GM23338 (cell line): ENCODE results near the gene CACHD1. TPM values are rescaled to one million over a fixed set of nuclear protein-coding genes. Genes with fewer than 3 reads are reported as not detected.

Source experiments
- CREB1 ChIP-seq: fragments of 250-450 bp; sonication (Bioruptor Pico); IDR thresholded peaks from 2 replicates; pipeline ENCODE4 v1.5.0; 2020; ENCODE audit warnings: low read depth, mild to moderate bottlenecking, moderate library complexity
- EZH2phosphoT487 ChIP-seq: fragments of 200-600 bp; sonication (generic); IDR thresholded peaks from one replicate; pipeline ENCODE4 v1.8.1; 2018; ENCODE audit warnings: antibody characterized with exemption; ENCODE audit not compliant: unreplicated experiment
- JUNB ChIP-seq: IDR thresholded peaks from one replicate; pipeline ENCODE4 v1.6.1; 2016; ENCODE audit warnings: antibody characterized with exemption; ENCODE audit not compliant: unreplicated experiment
- NANOG ChIP-seq: IDR thresholded peaks from 2 replicates; pipeline ENCODE4 v1.6.1; 2016; ENCODE audit warnings: antibody characterized with exemption, borderline replicate concordance
- ZNF114 ChIP-seq: fragments of 250-450 bp; sonication (Bioruptor Pico); IDR thresholded peaks from 2 replicates; pipeline ENCODE4 v1.5.0; 2020; ENCODE audit warnings: mild to moderate bottlenecking, moderate library complexity
- ZNF462 ChIP-seq: fragments of 250-450 bp; sonication (Bioruptor Pico); IDR thresholded peaks from 2 replicates; pipeline ENCODE4 v1.5.0; 2020; ENCODE audit warnings: mild to moderate bottlenecking, moderate library complexity
- polyA plus RNA-seq: library from polyadenylated mRNA; unstranded; fragments of >200 nt; fragmentation: Nextera tagmentation; extraction: Ambion mirVana; gene quantifications from 2 replicates; pipeline ENCODE4 v1.2.1, GENCODE V29; 2016
- total RNA-seq: library from RNA; depleted of rRNA; stranded (reverse); fragments of >200 nt; shearing (Covaris generic); gene quantifications from 2 replicates; pipeline ENCODE4 v1.2.3, GENCODE V29; 2014
- TF ChIP-seq, protein P1 (sequence below), 2 experiments: fragments of 200-600 bp in 1 of 2; sonication (generic) in 1 of 2; conservative IDR thresholded peaks; 2 replicates each; pipeline versions ENCODE4 v1.5.1 to v1.6.1; 2016 to 2017; ENCODE audit warnings: antibody characterized with exemption in 2 of 2, low read depth in 2 of 2, mild to moderate bottlenecking in 2 of 2, moderate library complexity in 1 of 2
- TF ChIP-seq, protein P2 (sequence below): IDR thresholded peaks from one replicate; pipeline ENCODE4 v1.6.1; 2018; ENCODE audit warnings: antibody characterized with exemption; ENCODE audit not compliant: unreplicated experiment

The CACHD1 gene
- total and polyA plus RNA-seq, 2 experiments from 2014 or later: 12.6 to 43.7 TPM

- TF ChIP-seq ZNF462 (CRISPR knock-in tag): no peak
- no peak for TF ChIP-seq JUNB
- no peak for TF ChIP-seq ZNF114 (CRISPR knock-in tag)
- TF ChIP-seq EZH2phosphoT487: no peak
- TF ChIP-seq, protein P1, sequence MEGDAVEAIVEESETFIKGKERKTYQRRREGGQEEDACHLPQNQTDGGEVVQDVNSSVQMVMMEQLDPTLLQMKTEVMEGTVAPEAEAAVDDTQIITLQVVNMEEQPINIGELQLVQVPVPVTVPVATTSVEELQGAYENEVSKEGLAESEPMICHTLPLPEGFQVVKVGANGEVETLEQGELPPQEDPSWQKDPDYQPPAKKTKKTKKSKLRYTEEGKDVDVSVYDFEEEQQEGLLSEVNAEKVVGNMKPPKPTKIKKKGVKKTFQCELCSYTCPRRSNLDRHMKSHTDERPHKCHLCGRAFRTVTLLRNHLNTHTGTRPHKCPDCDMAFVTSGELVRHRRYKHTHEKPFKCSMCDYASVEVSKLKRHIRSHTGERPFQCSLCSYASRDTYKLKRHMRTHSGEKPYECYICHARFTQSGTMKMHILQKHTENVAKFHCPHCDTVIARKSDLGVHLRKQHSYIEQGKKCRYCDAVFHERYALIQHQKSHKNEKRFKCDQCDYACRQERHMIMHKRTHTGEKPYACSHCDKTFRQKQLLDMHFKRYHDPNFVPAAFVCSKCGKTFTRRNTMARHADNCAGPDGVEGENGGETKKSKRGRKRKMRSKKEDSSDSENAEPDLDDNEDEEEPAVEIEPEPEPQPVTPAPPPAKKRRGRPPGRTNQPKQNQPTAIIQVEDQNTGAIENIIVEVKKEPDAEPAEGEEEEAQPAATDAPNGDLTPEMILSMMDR (conservative IDR thresholded peaks at IDR 0.05; ENCODE audit: low read depth in 2 of 2): no peak
- TF ChIP-seq NANOG: no peak
- TF ChIP-seq, protein P2, sequence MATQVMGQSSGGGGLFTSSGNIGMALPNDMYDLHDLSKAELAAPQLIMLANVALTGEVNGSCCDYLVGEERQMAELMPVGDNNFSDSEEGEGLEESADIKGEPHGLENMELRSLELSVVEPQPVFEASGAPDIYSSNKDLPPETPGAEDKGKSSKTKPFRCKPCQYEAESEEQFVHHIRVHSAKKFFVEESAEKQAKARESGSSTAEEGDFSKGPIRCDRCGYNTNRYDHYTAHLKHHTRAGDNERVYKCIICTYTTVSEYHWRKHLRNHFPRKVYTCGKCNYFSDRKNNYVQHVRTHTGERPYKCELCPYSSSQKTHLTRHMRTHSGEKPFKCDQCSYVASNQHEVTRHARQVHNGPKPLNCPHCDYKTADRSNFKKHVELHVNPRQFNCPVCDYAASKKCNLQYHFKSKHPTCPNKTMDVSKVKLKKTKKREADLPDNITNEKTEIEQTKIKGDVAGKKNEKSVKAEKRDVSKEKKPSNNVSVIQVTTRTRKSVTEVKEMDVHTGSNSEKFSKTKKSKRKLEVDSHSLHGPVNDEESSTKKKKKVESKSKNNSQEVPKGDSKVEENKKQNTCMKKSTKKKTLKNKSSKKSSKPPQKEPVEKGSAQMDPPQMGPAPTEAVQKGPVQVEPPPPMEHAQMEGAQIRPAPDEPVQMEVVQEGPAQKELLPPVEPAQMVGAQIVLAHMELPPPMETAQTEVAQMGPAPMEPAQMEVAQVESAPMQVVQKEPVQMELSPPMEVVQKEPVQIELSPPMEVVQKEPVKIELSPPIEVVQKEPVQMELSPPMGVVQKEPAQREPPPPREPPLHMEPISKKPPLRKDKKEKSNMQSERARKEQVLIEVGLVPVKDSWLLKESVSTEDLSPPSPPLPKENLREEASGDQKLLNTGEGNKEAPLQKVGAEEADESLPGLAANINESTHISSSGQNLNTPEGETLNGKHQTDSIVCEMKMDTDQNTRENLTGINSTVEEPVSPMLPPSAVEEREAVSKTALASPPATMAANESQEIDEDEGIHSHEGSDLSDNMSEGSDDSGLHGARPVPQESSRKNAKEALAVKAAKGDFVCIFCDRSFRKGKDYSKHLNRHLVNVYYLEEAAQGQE: no peak
- no peak for TF ChIP-seq CREB1 (CRISPR knock-in tag)
Measured at GRCh38 chr1:64645735-64646134, 175.8 kb downstream of the CACHD1 start (continued).
